Measurements from ENCODE around the gene DYSF.

DYSF gene

GRCh38 chr2:71462056-71462605 lies 8.8 kb downstream of the DYSF start:
- Histone ChIP-seq H3K9me3 (replicated peaks; ENCODE audit: insufficient read depth, low read length) (no peaks in the 10 kb centered on the region), H3K9me2 (replicated peaks; ENCODE audit: insufficient read depth, low read length) (no peaks in the 10 kb centered on the region), H3K9ac (ENCODE audit: low read length) (no peak overlapping the region), H3F3A (ENCODE audit: insufficient read depth, low read length) (no peaks in the 10 kb centered on the region), H3K36me3 (replicated peaks; ENCODE audit: insufficient read depth, low read length) (no peaks in the 10 kb centered on the region), H3K79me2 (ENCODE audit: low read length) (no peaks in the 10 kb centered on the region), H3K4me2 (ENCODE audit: low read depth, low read length) (no peak overlapping the region), H3K27me3 (replicated peaks; ENCODE audit: insufficient read depth, low read length) (peaks cover 40% of the 10 kb centered on the region), H3K4me1 (ENCODE audit: low read length) (no peaks in the 10 kb centered on the region), H2AFZ (ENCODE audit: low read length) (no peak overlapping the region), H3K4me3 (ENCODE audit: low read length) (no peak overlapping the region), H3K27ac (ENCODE audit: low read length) (no peak overlapping the region), H4K20me1 (ENCODE audit: insufficient read depth, low read length) (no peaks in the 10 kb centered on the region)
- no peak for TF ChIP-seq EZH2 (optimal IDR thresholded peaks at IDR 0.05; ENCODE audit: low read depth, low read length)
- no peak for TF ChIP-seq CTCF (IDR thresholded peaks at IDR 0.05; ENCODE audit: low read length)
- no peak for TF ChIP-seq EZH2phosphoT487 (IDR thresholded peaks at IDR 0.05; ENCODE audit: low read length)
- DNase-seq, result no peak

- H3K4me1 ChIP-seq (ENCODE audit: low read length), result no peaks in the 10 kb centered on the region
- H3K79me2 ChIP-seq (ENCODE audit: low read length), result no peaks in the 10 kb centered on the region
- no peak overlapping the region for H3K4me2 ChIP-seq (ENCODE audit: low read depth, low read length)
- H3K36me3 ChIP-seq (replicated peaks; ENCODE audit: insufficient read depth, low read length), result no peaks in the 10 kb centered on the region
- H2AFZ ChIP-seq (ENCODE audit: low read length), result no peak overlapping the region
- no peaks in the 10 kb centered on the region for H3K9me2 ChIP-seq (replicated peaks; ENCODE audit: insufficient read depth, low read length)
- H3K9me3 ChIP-seq (replicated peaks; ENCODE audit: insufficient read depth, low read length), result no peaks in the 10 kb centered on the region
- H3K9ac ChIP-seq (ENCODE audit: low read length), result no peak overlapping the region
- no peak for TF ChIP-seq EZH2 (optimal IDR thresholded peaks at IDR 0.05; ENCODE audit: low read depth, low read length)
- no peak for TF ChIP-seq CTCF (IDR thresholded peaks at IDR 0.05; ENCODE audit: low read length)
- TF ChIP-seq EZH2phosphoT487 (IDR thresholded peaks at IDR 0.05; ENCODE audit: low read length), result no peak
- no peaks in the 10 kb centered on the region for H4K20me1 ChIP-seq (ENCODE audit: insufficient read depth, low read length)
- H3K27me3 ChIP-seq (replicated peaks; ENCODE audit: insufficient read depth, low read length), result peaks cover 46% of the 10 kb centered on the region
- no peak overlapping the region for H3K4me3 ChIP-seq (ENCODE audit: low read length)
- H3F3A ChIP-seq (ENCODE audit: insufficient read depth, low read length), result no peaks in the 10 kb centered on the region
- no peak overlapping the region for H3K27ac ChIP-seq (ENCODE audit: low read length)
- DNase-seq, result no peak
Observed at GRCh38 chr2:71462641-71463341, 9.4 kb downstream of the DYSF start.

- H3K79me2 ChIP-seq (ENCODE audit: low read length), result no peaks in the 10 kb centered on the region
- H3F3A ChIP-seq (ENCODE audit: insufficient read depth, low read length), result no peaks in the 10 kb centered on the region
- no peak overlapping the region for H3K9ac ChIP-seq (ENCODE audit: low read length)
- no peaks in the 10 kb centered on the region for H3K36me3 ChIP-seq (replicated peaks; ENCODE audit: insufficient read depth, low read length)
- no peak overlapping the region for H3K27ac ChIP-seq (ENCODE audit: low read length)
- no peak for DNase-seq
- H3K9me2 ChIP-seq (replicated peaks; ENCODE audit: insufficient read depth, low read length), result no peaks in the 10 kb centered on the region
- H4K20me1 ChIP-seq (ENCODE audit: insufficient read depth, low read length), result no peaks in the 10 kb centered on the region
- H3K4me3 ChIP-seq (ENCODE audit: low read length), result no peak overlapping the region
- TF ChIP-seq CTCF (IDR thresholded peaks at IDR 0.05; ENCODE audit: low read length), result no peak
- no peak for TF ChIP-seq EZH2 (optimal IDR thresholded peaks at IDR 0.05; ENCODE audit: low read depth, low read length)
- no peak for TF ChIP-seq EZH2phosphoT487 (IDR thresholded peaks at IDR 0.05; ENCODE audit: low read length)
- no peak overlapping the region for H2AFZ ChIP-seq (ENCODE audit: low read length)
- peaks cover 51% of the 10 kb centered on the region for H3K27me3 ChIP-seq (replicated peaks; ENCODE audit: insufficient read depth, low read length)
- no peaks in the 10 kb centered on the region for H3K9me3 ChIP-seq (replicated peaks; ENCODE audit: insufficient read depth, low read length)
- no peaks in the 10 kb centered on the region for H3K4me1 ChIP-seq (ENCODE audit: low read length)
- H3K4me2 ChIP-seq (ENCODE audit: low read depth, low read length), result no peak overlapping the region
Observed at GRCh38 chr2:71463342-71463654, 9.9 kb downstream of the DYSF start.
